Endodermal cell (in vitro differentiated cells): ENCODE results near the gene LEFTY1. TPM values are rescaled to one million over a fixed set of nuclear protein-coding genes. Genes with fewer than 3 reads are reported as not detected.

Experiments
- DNase-seq: peaks from one replicate; pipeline ENCODE4 v3.0.0-alpha.2; 2017
- H3K27ac ChIP-seq: 2 replicates; pipeline ENCODE4 v1.5.1; 2013; ENCODE audit warnings: mild to moderate bottlenecking, low read depth, low read length, moderate library complexity
- H3K27me3 ChIP-seq: 2 replicates; pipeline ENCODE4 v1.6.1; 2013; ENCODE audit warnings: mild to moderate bottlenecking, low read length, moderate library complexity; ENCODE audit not compliant: insufficient read depth, control insufficient read depth, poor library complexity, severe bottlenecking
- H3K36me3 ChIP-seq: 2 replicates; pipeline ENCODE4 v1.7.0; 2013; ENCODE audit warnings: mild to moderate bottlenecking, low read length, moderate library complexity; ENCODE audit not compliant: control insufficient read depth, insufficient read depth
- H3K4me1 ChIP-seq: one replicate; pipeline ENCODE4 v1.7.0; 2013; ENCODE audit warnings: low read length; ENCODE audit not compliant: control insufficient read depth, insufficient read depth
- H3K4me3 ChIP-seq: 2 replicates; pipeline ENCODE4 v1.5.1; 2013; ENCODE audit warnings: mild to moderate bottlenecking, low read length, moderate library complexity
- H3K9ac ChIP-seq: 2 replicates; pipeline ENCODE4 v1.6.1; 2013; ENCODE audit warnings: mild to moderate bottlenecking, low read length, moderate library complexity; ENCODE audit not compliant: poor library complexity, severe bottlenecking; ENCODE audit errors: extremely low read depth
- H3K9me3 ChIP-seq: 2 replicates; pipeline ENCODE4 v1.6.1; 2013; ENCODE audit warnings: mild to moderate bottlenecking, low read length, moderate library complexity; ENCODE audit not compliant: control insufficient read depth
- H3K27ac Mint-ChIP-seq: 2 replicates; pipeline ENCODE4 v1.8.0; 2020; ENCODE audit warnings: mixed read lengths
- H3K27me3 Mint-ChIP-seq: 2 replicates; pipeline ENCODE4 v1.8.0; 2021; ENCODE audit warnings: mild to moderate bottlenecking, mixed read lengths; ENCODE audit not compliant: insufficient read depth
- H3K36me3 Mint-ChIP-seq: 2 replicates; pipeline ENCODE4 v1.8.0; 2020; ENCODE audit warnings: low read depth, mixed read lengths
- H3K4me1 Mint-ChIP-seq: 2 replicates; pipeline ENCODE4 v1.8.0; 2020; ENCODE audit warnings: mixed read lengths
- H3K4me3 Mint-ChIP-seq: 2 replicates; pipeline ENCODE4 v1.8.0; 2020; ENCODE audit warnings: mild to moderate bottlenecking, moderate library complexity, mixed read lengths
- H3K9me3 Mint-ChIP-seq: 2 replicates; pipeline ENCODE4 v1.8.0; 2020; ENCODE audit warnings: mild to moderate bottlenecking, mixed read lengths
- WGBS, 2 experiments: methylation state at CpG; one replicate each; pipeline versions ENCODE4 v1.1.5 to v1.1.7; 2013; ENCODE audit warnings: missing lambda C conversion rate in 2 of 2, mixed read lengths in 1 of 2; ENCODE audit not compliant: insufficient coverage in 1 of 2, insufficient read length in 1 of 2; 5-methylcytosine and 5-hydroxymethylcytosine counted together
- total RNA-seq, 2 donors: library from RNA; stranded (reverse); fragmentation: NEBNext Ultra II Directional in 1 of 2; extraction: Animal tissue kit (Norgen Biotek cat#: 25700) in 1 of 2; gene quantifications; 2 replicates in 1 of 2; 3 replicates in 1 of 2; pipeline ENCODE4 v1.2.1, GENCODE V29; 2021
- TF ChIP-seq, protein P1 (sequence below): fragments of 200-600 bp; sonication (generic); conservative IDR thresholded peaks from 2 replicates; pipeline ENCODE4 v1.5.0; 2021; ENCODE audit warnings: antibody characterized with exemption, mild to moderate bottlenecking

LEFTY1 gene
- total RNA-seq, 2 donors from 2014 or later, result 76.0 to 660 TPM

GRCh38 chr1:225923381-225923691, 34.4 kb upstream of the LEFTY1 start:
- Histone ChIP-seq H3K36me3 (peaks cover 47% of the 10 kb centered on the region), H3K9me3 (no peaks in the 10 kb centered on the region), H3K27me3 (no peaks in the 10 kb centered on the region), H3K4me1 (peaks cover 17% of the 10 kb centered on the region), H3K27ac (peak overlapping the region; percentile 90), H3K9ac (peak overlapping the region; percentile 85), H3K4me3 (peak overlapping the region; percentile 92)
- Mint-ChIP-seq H3K27ac (peak overlapping the region; percentile 94), H3K36me3 (peaks cover 39% of the 10 kb centered on the region), H3K4me3 (peak overlapping the region; percentile 95), H3K4me1 (peaks cover 28% of the 10 kb centered on the region), H3K9me3 (no peaks in the 10 kb centered on the region), H3K27me3 (no peaks in the 10 kb centered on the region)
- DNase-seq, result no peak
- 9 to 12% methylated on average over 7 to 8 of the region's 8 CpGs for WGBS, 2 experiments
- TF ChIP-seq, protein P1, sequence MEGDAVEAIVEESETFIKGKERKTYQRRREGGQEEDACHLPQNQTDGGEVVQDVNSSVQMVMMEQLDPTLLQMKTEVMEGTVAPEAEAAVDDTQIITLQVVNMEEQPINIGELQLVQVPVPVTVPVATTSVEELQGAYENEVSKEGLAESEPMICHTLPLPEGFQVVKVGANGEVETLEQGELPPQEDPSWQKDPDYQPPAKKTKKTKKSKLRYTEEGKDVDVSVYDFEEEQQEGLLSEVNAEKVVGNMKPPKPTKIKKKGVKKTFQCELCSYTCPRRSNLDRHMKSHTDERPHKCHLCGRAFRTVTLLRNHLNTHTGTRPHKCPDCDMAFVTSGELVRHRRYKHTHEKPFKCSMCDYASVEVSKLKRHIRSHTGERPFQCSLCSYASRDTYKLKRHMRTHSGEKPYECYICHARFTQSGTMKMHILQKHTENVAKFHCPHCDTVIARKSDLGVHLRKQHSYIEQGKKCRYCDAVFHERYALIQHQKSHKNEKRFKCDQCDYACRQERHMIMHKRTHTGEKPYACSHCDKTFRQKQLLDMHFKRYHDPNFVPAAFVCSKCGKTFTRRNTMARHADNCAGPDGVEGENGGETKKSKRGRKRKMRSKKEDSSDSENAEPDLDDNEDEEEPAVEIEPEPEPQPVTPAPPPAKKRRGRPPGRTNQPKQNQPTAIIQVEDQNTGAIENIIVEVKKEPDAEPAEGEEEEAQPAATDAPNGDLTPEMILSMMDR, result no peak

DNA sequence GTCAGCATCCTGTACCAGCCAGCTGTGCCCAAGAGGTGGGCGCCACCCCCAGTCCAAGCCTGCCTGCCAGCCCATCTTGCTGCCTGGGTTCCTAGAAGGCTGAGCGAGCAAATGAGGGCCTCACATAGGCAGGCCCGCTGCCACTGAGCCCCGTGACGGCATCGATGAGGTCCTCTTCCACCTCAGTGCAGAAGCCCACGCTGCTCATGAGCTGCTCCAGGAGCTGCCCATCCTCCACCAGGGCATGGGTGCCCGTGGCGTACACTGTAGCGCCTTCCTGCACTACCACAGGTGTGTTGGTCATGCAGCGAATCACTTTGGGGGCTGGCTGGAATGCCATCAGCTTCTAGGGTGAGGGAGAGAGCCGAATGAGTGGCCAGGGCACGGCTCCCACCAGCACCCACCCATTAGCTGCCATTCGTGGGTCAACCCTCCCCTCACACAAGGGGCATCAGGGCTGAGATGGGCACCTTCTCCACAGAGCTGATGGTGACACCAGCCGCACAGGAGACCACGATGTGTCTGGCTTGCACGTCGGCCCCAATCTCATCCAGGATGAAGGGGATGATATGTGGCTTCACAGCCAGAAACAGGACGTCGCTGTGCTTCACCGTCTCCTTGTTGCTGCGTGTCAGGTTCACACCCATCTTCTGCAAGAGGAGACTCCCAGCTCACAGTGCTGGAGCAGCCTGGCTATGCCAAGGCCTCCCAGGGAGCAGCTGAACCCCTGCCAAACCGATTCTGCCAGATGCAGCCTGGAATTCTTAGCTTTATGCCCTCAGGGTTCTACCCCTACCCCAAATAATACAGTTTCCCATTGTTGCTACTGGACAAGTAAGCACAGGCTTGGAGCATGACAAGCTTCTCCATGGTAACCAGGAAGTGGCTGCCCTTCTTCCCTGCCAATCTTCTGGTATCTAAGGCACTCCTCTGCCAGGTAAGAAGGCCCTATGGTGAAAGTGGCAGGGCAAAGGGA, 33.1 kb upstream of the LEFTY1 start:
- Mint-ChIP-seq H3K36me3 (peaks cover 50% of the 10 kb centered on the region), H3K4me1 (peaks cover 26% of the 10 kb centered on the region), H3K9me3 (no peaks in the 10 kb centered on the region), H3K4me3 (peak overlapping the region; percentile 95), H3K27me3 (no peaks in the 10 kb centered on the region), H3K27ac (no peak overlapping the region)
- Histone ChIP-seq H3K4me1 (peaks cover 17% of the 10 kb centered on the region), H3K36me3 (peaks cover 49% of the 10 kb centered on the region), H3K4me3 (peak overlapping the region; percentile 92), H3K27ac (no peak overlapping the region), H3K9me3 (no peaks in the 10 kb centered on the region), H3K27me3 (no peaks in the 10 kb centered on the region), H3K9ac (peak overlapping the region; percentile 23)
- TF ChIP-seq, protein P1, result no peak
- 95 to 98% methylated on average over 15 to 23 of the region's 23 CpGs for WGBS, 2 experiments
- DNase-seq, result no peak

DNA sequence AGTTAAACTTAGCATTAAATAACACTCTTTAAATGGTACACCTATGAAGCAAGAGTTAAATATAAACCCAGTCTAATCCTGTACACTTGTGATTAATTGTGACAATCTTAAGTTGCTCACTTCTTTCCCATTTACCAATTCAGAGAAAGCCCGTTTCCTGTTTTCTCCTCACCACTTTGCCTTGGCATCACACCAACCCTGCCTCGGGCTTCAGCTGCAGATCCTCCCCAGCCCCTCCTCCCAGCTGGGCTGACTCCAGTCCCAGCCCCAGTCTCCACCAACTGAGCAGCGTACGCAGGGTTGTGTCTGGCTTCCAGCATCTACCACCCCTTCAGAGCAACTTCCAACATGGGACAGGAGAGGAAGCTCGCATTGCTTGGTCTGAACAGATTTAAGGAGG, 31.0 kb upstream of the LEFTY1 start:
- 95% methylated on average over 5 of the region's 5 CpGs; no CpG with 5 or more reads in 1 of the 2 experiments for WGBS, 2 experiments
- H3K27ac ChIP-seq, result no peak overlapping the region
- H3K9me3 Mint-ChIP-seq, result no peaks in the 10 kb centered on the region
- no peak overlapping the region for H3K27ac Mint-ChIP-seq
- H3K4me1 ChIP-seq, result peaks cover 17% of the 10 kb centered on the region
- H3K27me3 ChIP-seq, result no peaks in the 10 kb centered on the region
- no peaks in the 10 kb centered on the region for H3K27me3 Mint-ChIP-seq
- peaks cover 49% of the 10 kb centered on the region for H3K36me3 ChIP-seq
- DNase-seq, result no peak
- H3K9ac ChIP-seq, result no peak overlapping the region
- TF ChIP-seq, protein P1, result no peak
- no peak overlapping the region for H3K4me3 Mint-ChIP-seq
- H3K4me1 Mint-ChIP-seq, result peaks cover 21% of the 10 kb centered on the region
- no peak overlapping the region for H3K4me3 ChIP-seq
- H3K36me3 Mint-ChIP-seq, result peaks cover 50% of the 10 kb centered on the region
- H3K9me3 ChIP-seq, result no peaks in the 10 kb centered on the region
